SU-DHL-6 (cell line): Measurements from ENCODE around the gene CFL2.

Experiments
- H2AFZ ChIP-seq: fragments of 200-600 bp; sonication (generic); 2 replicates; pipeline ENCODE4 v1.6.1; 2014; ENCODE audit warnings: low read depth, mild to moderate bottlenecking, moderate library complexity, mixed read lengths, antibody characterized with exemption, low read length; ENCODE audit not compliant: severe bottlenecking
- H3F3A ChIP-seq: fragments of 200-600 bp; shearing (Covaris generic); 2 replicates; pipeline ENCODE4 v1.6.0; 2016; ENCODE audit warnings: antibody characterized with exemption, mild to moderate bottlenecking; ENCODE audit not compliant: insufficient read depth
- H3K27ac ChIP-seq: fragments of 200-600 bp; sonication (generic); 2 replicates; pipeline ENCODE4 v1.5.1; 2016; ENCODE audit warnings: low read depth, mild to moderate bottlenecking, low read length, moderate library complexity, mixed read lengths
- H3K27me3 ChIP-seq: fragments of 200-600 bp; sonication (generic), shearing (Covaris generic); 2 replicates; pipeline ENCODE4 v1.6.0; 2014; ENCODE audit warnings: mild to moderate bottlenecking, low read length
- H3K36me3 ChIP-seq: fragments of 200-600 bp; sonication (generic); 2 replicates; pipeline ENCODE4 v1.6.1; 2014; ENCODE audit warnings: mild to moderate bottlenecking, low read length, mixed read lengths
- H3K4me2 ChIP-seq: fragments of 300-600, 200-600 bp; shearing (Covaris generic), sonication (generic); 2 replicates; pipeline ENCODE4 v1.6.0; 2014; ENCODE audit warnings: low read length, low read depth, mild to moderate bottlenecking; ENCODE audit not compliant: poor library complexity, severe bottlenecking
- H3K4me3 ChIP-seq: fragments of 200-600 bp; sonication (generic); 2 replicates; pipeline ENCODE4 v1.5.1; 2014; ENCODE audit warnings: antibody characterized with exemption, low read length, mild to moderate bottlenecking, mixed read lengths; ENCODE audit not compliant: insufficient read depth, poor library complexity, severe bottlenecking
- H3K79me2 ChIP-seq: fragments of 200-600 bp; sonication (generic); 2 replicates; pipeline ENCODE4 v1.6.1; 2014; ENCODE audit warnings: mild to moderate bottlenecking, low read length, moderate library complexity; ENCODE audit not compliant: insufficient read depth
- H3K9ac ChIP-seq: fragments of 200-600 bp; sonication (generic); 2 replicates; pipeline ENCODE4 v1.7.0; 2014; ENCODE audit warnings: mild to moderate bottlenecking, low read length
- H3K9me2 ChIP-seq: fragments of 200-600 bp; sonication (generic); replicated peaks from 2 replicates; pipeline ENCODE4 v1.6.1; 2014; ENCODE audit warnings: low read length; ENCODE audit not compliant: insufficient read depth
- H3K9me3 ChIP-seq: fragments of 200-600 bp; sonication (generic); 2 replicates; pipeline ENCODE4 v1.6.1; 2014; ENCODE audit warnings: low read length, mixed read lengths; ENCODE audit not compliant: insufficient read depth
- H4K20me1 ChIP-seq: fragments of 200-600 bp; sonication (generic); 2 replicates; pipeline ENCODE4 v1.6.1; 2014; ENCODE audit warnings: low read depth, mild to moderate bottlenecking, antibody characterized with exemption, low read length, moderate library complexity, mixed read lengths
- CTCF ChIP-seq: fragments of 200-600 bp; sonication (generic); IDR thresholded peaks from one replicate; pipeline ENCODE4 v1.5.1; 2017; ENCODE audit warnings: antibody characterized with exemption, mild to moderate bottlenecking, low read length, moderate library complexity; ENCODE audit not compliant: insufficient read depth, poor library complexity, severe bottlenecking
- EZH2phosphoT487 ChIP-seq: fragments of 200-600 bp; sonication (generic), shearing (Covaris generic); conservative IDR thresholded peaks from 2 replicates; pipeline ENCODE4 v1.6.1; 2018; ENCODE audit warnings: mild to moderate bottlenecking, antibody characterized with exemption, low read length, moderate library complexity, mixed read lengths

The CFL2 gene

DNA sequence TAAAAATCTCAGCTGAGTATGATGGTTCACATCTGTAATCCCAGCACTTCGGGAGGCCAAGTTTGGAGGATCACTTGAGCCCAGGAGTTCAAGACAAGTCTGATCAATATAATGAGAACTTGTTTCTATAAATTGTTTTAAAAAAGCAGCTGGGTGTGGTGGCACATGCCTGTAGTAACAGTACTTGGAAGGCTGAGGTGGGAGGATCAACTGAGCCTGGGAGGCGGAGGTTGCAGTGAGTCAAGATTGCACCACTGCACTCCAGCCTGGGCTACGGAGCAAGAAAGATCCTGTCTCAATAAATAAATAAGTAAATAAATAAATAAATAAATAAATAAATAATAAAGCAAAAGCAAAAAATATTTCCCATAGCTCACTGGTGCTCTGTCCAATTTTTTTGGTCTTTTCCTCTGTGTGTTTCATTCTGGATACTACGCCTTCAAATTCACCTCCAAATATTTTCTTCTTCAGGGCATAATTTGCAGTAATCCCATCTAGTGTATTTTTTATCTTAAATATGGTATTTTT is 51.8 kb downstream of the CFL2 start:
- Histone ChIP-seq H3K9ac (no peak overlapping the region), H3K9me2 (no peaks in the 10 kb centered on the region), H3K4me3 (no peak overlapping the region), H2AFZ (no peak overlapping the region), H4K20me1 (no peaks in the 10 kb centered on the region), H3K4me2 (no peak overlapping the region), H3K27me3 (no peaks in the 10 kb centered on the region), H3F3A (no peaks in the 10 kb centered on the region), H3K9me3 (no peaks in the 10 kb centered on the region), H3K27ac (no peak overlapping the region), H3K79me2 (no peaks in the 10 kb centered on the region), H3K36me3 (no peaks in the 10 kb centered on the region)
- TF ChIP-seq EZH2phosphoT487, result no peak
- no peak for TF ChIP-seq CTCF

GRCh38 chr14:34660796-34661195 is 53.6 kb downstream of the CFL2 start:
- H3K4me2 ChIP-seq, result no peak overlapping the region
- H3K9me2 ChIP-seq, result no peaks in the 10 kb centered on the region
- no peak overlapping the region for H3K9ac ChIP-seq
- H4K20me1 ChIP-seq, result no peaks in the 10 kb centered on the region
- H3K27me3 ChIP-seq, result no peaks in the 10 kb centered on the region
- H3K27ac ChIP-seq, result no peak overlapping the region
- no peak overlapping the region for H2AFZ ChIP-seq
- no peaks in the 10 kb centered on the region for H3F3A ChIP-seq
- TF ChIP-seq EZH2phosphoT487 (no peak), CTCF (no peak)
- H3K9me3 ChIP-seq, result no peaks in the 10 kb centered on the region
- no peaks in the 10 kb centered on the region for H3K79me2 ChIP-seq
- H3K4me3 ChIP-seq, result no peak overlapping the region
- H3K36me3 ChIP-seq, result no peaks in the 10 kb centered on the region
